ENCODE results near the gene SLC45A1. TPM values are rescaled to one million over a fixed set of nuclear protein-coding genes. Genes with fewer than 3 reads are reported as not detected.

SLC45A1 gene
- polyA plus RNA-seq, 3 donors: 0.21 TPM; not detected in 2

DNA sequence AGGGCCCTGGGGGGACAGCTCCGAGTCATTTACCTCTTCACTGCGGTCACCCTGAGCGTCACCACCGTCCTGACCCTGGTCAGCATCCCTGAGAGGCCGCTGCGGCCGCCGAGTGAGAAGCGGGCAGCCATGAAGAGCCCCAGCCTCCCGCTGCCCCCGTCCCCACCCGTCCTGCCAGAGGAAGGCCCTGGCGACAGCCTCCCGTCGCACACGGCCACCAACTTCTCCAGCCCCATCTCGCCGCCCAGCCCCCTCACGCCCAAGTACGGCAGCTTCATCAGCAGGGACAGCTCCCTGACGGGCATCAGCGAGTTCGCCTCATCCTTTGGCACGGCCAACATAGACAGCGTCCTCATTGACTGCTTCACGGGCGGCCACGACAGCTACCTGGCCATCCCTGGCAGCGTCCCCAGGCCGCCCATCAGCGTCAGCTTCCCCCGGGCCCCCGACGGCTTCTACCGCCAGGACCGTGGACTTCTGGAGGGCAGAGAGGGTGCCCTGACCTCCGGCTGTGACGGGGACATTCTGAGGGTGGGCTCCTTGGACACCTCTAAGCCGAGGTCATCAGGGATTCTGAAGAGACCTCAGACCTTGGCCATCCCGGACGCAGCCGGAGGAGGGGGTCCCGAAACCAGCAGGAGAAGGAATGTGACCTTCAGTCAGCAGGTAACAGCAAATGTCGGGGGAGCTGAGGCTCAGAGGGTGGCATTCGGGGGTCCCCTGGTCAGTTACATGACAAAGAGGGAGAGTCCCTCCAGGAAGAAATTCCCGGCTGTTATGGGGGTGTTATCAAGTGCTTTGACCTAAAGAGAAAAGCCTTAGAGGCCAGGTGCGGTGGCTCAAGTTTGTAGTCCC lies 12.6 kb downstream of the SLC45A1 start:
- peaks cover 0 to 2% (median 0%) of the 10 kb centered on the region in 7 donors for H3K9me3 Mint-ChIP-seq
- no peak overlapping the region for H3K4me3 ChIP-seq (replicated peaks in 1 of 3; ENCODE audit: low read depth in 2 of 3, low read length in 3 of 3)
- no peak overlapping the region for H3K27ac ChIP-seq (ENCODE audit: low read depth in 1 of 2, low read length in 2 of 2)
- WGBS (ENCODE audit: insufficient coverage): 96% methylated on average over 46 of the region's 47 CpGs
- intact Hi-C loops (cut with micrococcal nuclease): no loop called here
- no peaks in the 10 kb centered on the region for H3K36me3 Mint-ChIP-seq
- no peaks in the 10 kb centered on the region for H4K20me1 ChIP-seq (ENCODE audit: insufficient read depth, low read length)
- H2AFZ ChIP-seq (ENCODE audit: insufficient read depth, low read depth, low read length, poor library complexity, severe bottlenecking): no peak overlapping the region
- no peaks in the 10 kb centered on the region for H3K4me1 Mint-ChIP-seq
- TF ChIP-seq, protein P1, sequence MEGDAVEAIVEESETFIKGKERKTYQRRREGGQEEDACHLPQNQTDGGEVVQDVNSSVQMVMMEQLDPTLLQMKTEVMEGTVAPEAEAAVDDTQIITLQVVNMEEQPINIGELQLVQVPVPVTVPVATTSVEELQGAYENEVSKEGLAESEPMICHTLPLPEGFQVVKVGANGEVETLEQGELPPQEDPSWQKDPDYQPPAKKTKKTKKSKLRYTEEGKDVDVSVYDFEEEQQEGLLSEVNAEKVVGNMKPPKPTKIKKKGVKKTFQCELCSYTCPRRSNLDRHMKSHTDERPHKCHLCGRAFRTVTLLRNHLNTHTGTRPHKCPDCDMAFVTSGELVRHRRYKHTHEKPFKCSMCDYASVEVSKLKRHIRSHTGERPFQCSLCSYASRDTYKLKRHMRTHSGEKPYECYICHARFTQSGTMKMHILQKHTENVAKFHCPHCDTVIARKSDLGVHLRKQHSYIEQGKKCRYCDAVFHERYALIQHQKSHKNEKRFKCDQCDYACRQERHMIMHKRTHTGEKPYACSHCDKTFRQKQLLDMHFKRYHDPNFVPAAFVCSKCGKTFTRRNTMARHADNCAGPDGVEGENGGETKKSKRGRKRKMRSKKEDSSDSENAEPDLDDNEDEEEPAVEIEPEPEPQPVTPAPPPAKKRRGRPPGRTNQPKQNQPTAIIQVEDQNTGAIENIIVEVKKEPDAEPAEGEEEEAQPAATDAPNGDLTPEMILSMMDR (IDR thresholded peaks at IDR 0.05): no peak
- no peak overlapping the region for H3K27ac Mint-ChIP-seq
- H3K4me2 ChIP-seq (replicated peaks; ENCODE audit: extremely low read depth, low read length, poor library complexity, severe bottlenecking): no peak overlapping the region
- no peak for DNase-seq
- H3K4me3 Mint-ChIP-seq: no peak overlapping the region
- H3K27me3 ChIP-seq (ENCODE audit: control insufficient read depth in 2 of 2, insufficient read depth in 2 of 2, low read length in 2 of 2): no peaks in the 10 kb centered on the region
- H3K9me3 ChIP-seq (replicated peaks in 1 of 2; ENCODE audit: control insufficient read depth in 1 of 2, insufficient read depth in 1 of 2, low read length in 2 of 2): no peaks in the 10 kb centered on the region
- peaks cover 1 to 9% (median 6%) of the 10 kb centered on the region in 3 donors for H3K27me3 Mint-ChIP-seq (ENCODE audit: low read depth in 3 of 3)
- H3K36me3 ChIP-seq (replicated peaks in 1 of 2; ENCODE audit: control insufficient read depth in 1 of 2, insufficient read depth in 2 of 2, low read length in 2 of 2): no peaks in the 10 kb centered on the region
- no peak overlapping the region for H3K9ac ChIP-seq (ENCODE audit: insufficient read depth, low read length, poor library complexity, severe bottlenecking)
- H3K4me1 ChIP-seq (ENCODE audit: control insufficient read depth in 1 of 2, insufficient read depth in 2 of 2, low read length in 2 of 2): no peaks in the 10 kb centered on the region
- no peaks in the 10 kb centered on the region for H3K79me2 ChIP-seq (ENCODE audit: insufficient read depth, low read length)

DNA sequence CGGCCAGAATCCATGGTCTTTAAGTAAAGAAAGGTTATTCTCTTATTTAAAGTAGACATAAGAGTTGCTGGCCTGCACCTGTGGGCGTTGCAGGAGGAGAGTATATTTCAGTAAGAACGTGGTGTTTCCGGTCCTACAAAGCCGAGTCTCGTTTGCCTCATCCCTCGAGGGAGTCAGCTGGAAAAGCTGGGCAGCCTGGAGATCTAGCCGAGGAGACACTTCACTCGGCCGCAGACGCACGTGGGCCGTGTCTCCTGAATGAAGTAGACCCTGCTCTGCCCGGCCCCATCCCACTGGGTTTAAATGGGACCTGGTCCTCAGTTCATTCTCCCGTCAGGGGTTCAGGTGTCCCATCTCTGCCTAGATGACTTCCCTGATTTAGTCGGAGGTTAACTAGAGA lies 14.9 kb downstream of the SLC45A1 start:
- Mint-ChIP-seq H3K36me3 (no peaks in the 10 kb centered on the region), H3K4me1 (no peaks in the 10 kb centered on the region), H3K27ac (no peak overlapping the region), H3K4me3 (no peak overlapping the region), H3K9me3 (peaks cover 5 to 12% (median 8%) of the 10 kb centered on the region in 7 donors), H3K27me3 (ENCODE audit: low read depth in 3 of 3) (peaks cover 1 to 10% (median 6%) of the 10 kb centered on the region in 3 donors)
- DNase-seq: no peak
- no peaks in the 10 kb centered on the region for H4K20me1 ChIP-seq (ENCODE audit: insufficient read depth, low read length)
- no peaks in the 10 kb centered on the region for H3K27me3 ChIP-seq (ENCODE audit: control insufficient read depth in 2 of 2, insufficient read depth in 2 of 2, low read length in 2 of 2)
- WGBS (ENCODE audit: insufficient coverage): 99% methylated on average over 13 of the region's 16 CpGs
- no peaks in the 10 kb centered on the region for H3K36me3 ChIP-seq (replicated peaks in 1 of 2; ENCODE audit: control insufficient read depth in 1 of 2, insufficient read depth in 2 of 2, low read length in 2 of 2)
- no peaks in the 10 kb centered on the region for H3K4me1 ChIP-seq (ENCODE audit: control insufficient read depth in 1 of 2, insufficient read depth in 2 of 2, low read length in 2 of 2)
- no peak overlapping the region for H2AFZ ChIP-seq (ENCODE audit: insufficient read depth, low read depth, low read length, poor library complexity, severe bottlenecking)
- H3K27ac ChIP-seq (ENCODE audit: low read depth in 1 of 2, low read length in 2 of 2): no peak overlapping the region
- H3K9ac ChIP-seq (ENCODE audit: insufficient read depth, low read length, poor library complexity, severe bottlenecking): no peak overlapping the region
- intact Hi-C loops (cut with micrococcal nuclease): no loop called here
- TF ChIP-seq, protein P1 (IDR thresholded peaks at IDR 0.05): no peak
- no peaks in the 10 kb centered on the region for H3K79me2 ChIP-seq (ENCODE audit: insufficient read depth, low read length)
- no peak overlapping the region for H3K4me3 ChIP-seq (replicated peaks in 1 of 3; ENCODE audit: low read depth in 2 of 3, low read length in 3 of 3)
- peaks cover 0 to 5% of the 10 kb centered on the region in 2 donors for H3K9me3 ChIP-seq (replicated peaks in 1 of 2; ENCODE audit: control insufficient read depth in 1 of 2, insufficient read depth in 1 of 2, low read length in 2 of 2)
- H3K4me2 ChIP-seq (replicated peaks; ENCODE audit: extremely low read depth, low read length, poor library complexity, severe bottlenecking): no peak overlapping the region
